ENCODE data around the gene TICAM1. TPM values are rescaled to one million over a fixed set of nuclear protein-coding genes. Genes with fewer than 3 reads are reported as not detected.
A peak's percentile ranks its signal among the peaks of the same experiment; 100 is the strongest.
"Not testable (repeated sequence)": the region's sequence is repeated elsewhere in the genome, so short reads cannot be mapped to it uniquely, and the experiment has no call there.

TICAM1 gene
- total RNA-seq, 2 donors from 2014 or later, result 23.4 to 29.1 TPM

GRCh38 chr19:4856468-4856867 lies 25.0 kb upstream of the TICAM1 start:
- not testable (repeated sequence) for DNase-seq; ATAC-seq; H3K4me3 Mint-ChIP-seq; H3K27me3 Mint-ChIP-seq; H3K36me3 Mint-ChIP-seq (ENCODE audit: low read depth); H3K9me3 ChIP-seq (ENCODE audit: control insufficient read depth, low read length, poor library complexity, severe bottlenecking); H3K4me1 Mint-ChIP-seq; H3K27ac Mint-ChIP-seq

GRCh38 chr19:4853506-4853905 lies 22.0 kb upstream of the TICAM1 start:
- H3K36me3 Mint-ChIP-seq (ENCODE audit: low read depth); H3K4me3 Mint-ChIP-seq; H3K9me3 ChIP-seq (ENCODE audit: control insufficient read depth, low read length, poor library complexity, severe bottlenecking); H3K27me3 Mint-ChIP-seq; H3K27ac Mint-ChIP-seq; DNase-seq; ATAC-seq; H3K4me1 Mint-ChIP-seq: not testable (repeated sequence)

- H3K4me3 Mint-ChIP-seq, result no peak overlapping the region
- DNase-seq (no peak), ATAC-seq (no peak)
- no peaks in the 10 kb centered on the region for H3K27me3 Mint-ChIP-seq
- H3K4me1 Mint-ChIP-seq, result peaks cover 4% of the 10 kb centered on the region
- no peaks in the 10 kb centered on the region for H3K9me3 ChIP-seq (ENCODE audit: control insufficient read depth, low read length, poor library complexity, severe bottlenecking)
- peaks cover 3% of the 10 kb centered on the region for H3K36me3 Mint-ChIP-seq (ENCODE audit: low read depth)
- no peak overlapping the region for H3K27ac Mint-ChIP-seq
These were observed 21.0 kb upstream of the TICAM1 start for GRCh38 chr19:4852484-4852883.

- H3K4me1 Mint-ChIP-seq, result peaks cover 4% of the 10 kb centered on the region
- no peak overlapping the region for H3K4me3 Mint-ChIP-seq
- no peak overlapping the region for H3K27ac Mint-ChIP-seq
- no peaks in the 10 kb centered on the region for H3K27me3 Mint-ChIP-seq
- DNase-seq, result peak; percentile 62 to 73 (median 65)
- H3K36me3 Mint-ChIP-seq (ENCODE audit: low read depth), result peaks cover 3% of the 10 kb centered on the region
- ATAC-seq, result peak; percentile 86
- H3K9me3 ChIP-seq (ENCODE audit: control insufficient read depth, low read length, poor library complexity, severe bottlenecking), result no peaks in the 10 kb centered on the region
These were observed 20.2 kb upstream of the TICAM1 start for GRCh38 chr19:4851551-4852290.

- Mint-ChIP-seq H3K4me1 (peaks cover 4% of the 10 kb centered on the region), H3K27me3 (no peaks in the 10 kb centered on the region), H3K4me3 (no peak overlapping the region), H3K36me3 (ENCODE audit: low read depth) (peaks cover 5% of the 10 kb centered on the region), H3K27ac (no peak overlapping the region)
- H3K9me3 ChIP-seq (ENCODE audit: control insufficient read depth, low read length, poor library complexity, severe bottlenecking), result no peaks in the 10 kb centered on the region
- ATAC-seq (no peak), DNase-seq (no peak)
These were observed 17.5 kb upstream of the TICAM1 start for GRCh38 chr19:4849019-4849418.

GRCh38 chr19:4847190-4847973 lies 15.9 kb upstream of the TICAM1 start:
- Mint-ChIP-seq H3K4me3 (no peak overlapping the region), H3K36me3 (ENCODE audit: low read depth) (peaks cover 5% of the 10 kb centered on the region), H3K27me3 (no peaks in the 10 kb centered on the region), H3K27ac (no peak overlapping the region), H3K4me1 (peaks cover 4% of the 10 kb centered on the region)
- ATAC-seq (no peak), DNase-seq (no peak)
- H3K9me3 ChIP-seq (ENCODE audit: control insufficient read depth, low read length, poor library complexity, severe bottlenecking), result no peaks in the 10 kb centered on the region

- not testable (repeated sequence) for DNase-seq; H3K4me1 Mint-ChIP-seq; H3K27ac Mint-ChIP-seq; H3K27me3 Mint-ChIP-seq; ATAC-seq; H3K4me3 Mint-ChIP-seq; H3K36me3 Mint-ChIP-seq (ENCODE audit: low read depth); H3K9me3 ChIP-seq (ENCODE audit: control insufficient read depth, low read length, poor library complexity, severe bottlenecking)
These were observed 14.5 kb upstream of the TICAM1 start for GRCh38 chr19:4845975-4846374.

- ATAC-seq (no peak), DNase-seq (no peak)
- peaks cover 11% of the 10 kb centered on the region for H3K4me1 Mint-ChIP-seq
- no peak overlapping the region for H3K4me3 Mint-ChIP-seq
- H3K9me3 ChIP-seq (ENCODE audit: control insufficient read depth, low read length, poor library complexity, severe bottlenecking), result no peaks in the 10 kb centered on the region
- no peaks in the 10 kb centered on the region for H3K27me3 Mint-ChIP-seq
- H3K27ac Mint-ChIP-seq, result no peak overlapping the region
- H3K36me3 Mint-ChIP-seq (ENCODE audit: low read depth), result peaks cover 5% of the 10 kb centered on the region
These were observed 13.1 kb upstream of the TICAM1 start for GRCh38 chr19:4844348-4845179.

- no peak overlapping the region for H3K4me3 Mint-ChIP-seq
- no peak for ATAC-seq
- H3K9me3 ChIP-seq (ENCODE audit: control insufficient read depth, low read length, poor library complexity, severe bottlenecking), result no peaks in the 10 kb centered on the region
- H3K36me3 Mint-ChIP-seq (ENCODE audit: low read depth), result peaks cover 5% of the 10 kb centered on the region
- peaks cover 11% of the 10 kb centered on the region for H3K4me1 Mint-ChIP-seq
- no peaks in the 10 kb centered on the region for H3K27me3 Mint-ChIP-seq
- no peak for DNase-seq
- no peak overlapping the region for H3K27ac Mint-ChIP-seq
These were observed 12.1 kb upstream of the TICAM1 start for GRCh38 chr19:4843647-4843965.

- Mint-ChIP-seq H3K27me3 (no peaks in the 10 kb centered on the region), H3K4me1 (peaks cover 11% of the 10 kb centered on the region), H3K36me3 (ENCODE audit: low read depth) (peaks cover 2% of the 10 kb centered on the region), H3K27ac (no peak overlapping the region), H3K4me3 (no peak overlapping the region)
- ATAC-seq (no peak), DNase-seq (no peak)
- H3K9me3 ChIP-seq (ENCODE audit: control insufficient read depth, low read length, poor library complexity, severe bottlenecking), result no peaks in the 10 kb centered on the region
These were observed 7.7 kb upstream of the TICAM1 start for GRCh38 chr19:4839192-4839591.

GRCh38 chr19:4832776-4833175 lies 1.3 kb upstream of the TICAM1 start:
- ATAC-seq (no peak), DNase-seq (no peak)
- Mint-ChIP-seq H3K27ac (peak overlapping the region; percentile 97), H3K4me3 (peak overlapping the region; percentile 45), H3K4me1 (peaks cover 24% of the 10 kb centered on the region), H3K27me3 (no peaks in the 10 kb centered on the region), H3K36me3 (ENCODE audit: low read depth) (peaks cover 8% of the 10 kb centered on the region)
- no peaks in the 10 kb centered on the region for H3K9me3 ChIP-seq (ENCODE audit: control insufficient read depth, low read length, poor library complexity, severe bottlenecking)

GRCh38 chr19:4831979-4832340 lies 448 bp upstream of the TICAM1 start:
- DNase-seq; ATAC-seq; H3K9me3 ChIP-seq (ENCODE audit: control insufficient read depth, low read length, poor library complexity, severe bottlenecking); H3K27me3 Mint-ChIP-seq; H3K36me3 Mint-ChIP-seq (ENCODE audit: low read depth): not testable (repeated sequence)
- Mint-ChIP-seq H3K27ac (peak overlapping the region; percentile 97), H3K4me3 (peak overlapping the region; percentile 98), H3K4me1 (peaks cover 25% of the 10 kb centered on the region)

GRCh38 chr19:4830768-4831265 lies 695 bp downstream of the TICAM1 start:
- DNase-seq (no peak), ATAC-seq (no peak)
- Mint-ChIP-seq H3K4me3 (peak overlapping the region; percentile 98), H3K27ac (peak overlapping the region; percentile 97), H3K4me1 (peaks cover 27% of the 10 kb centered on the region), H3K36me3 (ENCODE audit: low read depth) (peaks cover 8% of the 10 kb centered on the region), H3K27me3 (no peaks in the 10 kb centered on the region)
- no peaks in the 10 kb centered on the region for H3K9me3 ChIP-seq (ENCODE audit: control insufficient read depth, low read length, poor library complexity, severe bottlenecking)
